Activated T-helper 17 cell treated with anti-CD3 and anti-CD28 coated beads, Interleukin-2, amount 50 U/mL, for 72 hours (primary cell): Measurements from ENCODE around the gene GLOD5. TPM values are rescaled to one million over a fixed set of nuclear protein-coding genes. Genes with fewer than 3 reads are reported as not detected.

Experiments used
- ATAC-seq: fragments of 150-1000 bp; cut with Tn5 transposase; replicated peaks from 2 replicates; pipeline ENCODE4 v1.10.0; 2021; ENCODE audit warnings: mild to moderate bottlenecking, moderate library complexity
- H3K27ac Mint-ChIP-seq: one replicate; pipeline ENCODE4 v1.8.0; 2022; ENCODE audit warnings: mixed read lengths
- H3K27me3 Mint-ChIP-seq: one replicate; pipeline ENCODE4 v1.8.0; 2022; ENCODE audit warnings: mixed read lengths
- H3K36me3 Mint-ChIP-seq: one replicate; pipeline ENCODE4 v1.8.0; 2022; ENCODE audit warnings: low read depth, mild to moderate bottlenecking, mixed read lengths
- H3K4me1 Mint-ChIP-seq: one replicate; pipeline ENCODE4 v1.8.0; 2022; ENCODE audit warnings: mixed read lengths
- H3K4me3 Mint-ChIP-seq: one replicate; pipeline ENCODE4 v1.8.0; 2022; ENCODE audit warnings: mild to moderate bottlenecking, mixed read lengths
- H3K9me3 Mint-ChIP-seq: one replicate; pipeline ENCODE4 v1.8.0; 2022; ENCODE audit warnings: mixed read lengths
- total RNA-seq, 2 donors: library from RNA; stranded (reverse); gene quantifications; one replicate each; pipeline ENCODE4 v1.2.3, GENCODE V29; 2022

The GLOD5 gene
- total RNA-seq, 2 donors from 2014 or later = not detected

GRCh38 chrX:48794340-48794910, 32.9 kb downstream of the GLOD5 start:
- H3K27me3 Mint-ChIP-seq = no peaks in the 10 kb centered on the region
- H3K9me3 Mint-ChIP-seq = no peaks in the 10 kb centered on the region
- no peak for ATAC-seq
- no peak overlapping the region for H3K27ac Mint-ChIP-seq
- no peaks in the 10 kb centered on the region for H3K36me3 Mint-ChIP-seq
- no peaks in the 10 kb centered on the region for H3K4me1 Mint-ChIP-seq
- H3K4me3 Mint-ChIP-seq = no peak overlapping the region

- no peaks in the 10 kb centered on the region for H3K4me1 Mint-ChIP-seq
- H3K36me3 Mint-ChIP-seq = no peaks in the 10 kb centered on the region
- no peaks in the 10 kb centered on the region for H3K27me3 Mint-ChIP-seq
- H3K4me3 Mint-ChIP-seq = no peak overlapping the region
- H3K9me3 Mint-ChIP-seq = no peaks in the 10 kb centered on the region
- ATAC-seq = no peak
- no peak overlapping the region for H3K27ac Mint-ChIP-seq
Observed at GRCh38 chrX:48794911-48795515, 33.5 kb downstream of the GLOD5 start.

DNA sequence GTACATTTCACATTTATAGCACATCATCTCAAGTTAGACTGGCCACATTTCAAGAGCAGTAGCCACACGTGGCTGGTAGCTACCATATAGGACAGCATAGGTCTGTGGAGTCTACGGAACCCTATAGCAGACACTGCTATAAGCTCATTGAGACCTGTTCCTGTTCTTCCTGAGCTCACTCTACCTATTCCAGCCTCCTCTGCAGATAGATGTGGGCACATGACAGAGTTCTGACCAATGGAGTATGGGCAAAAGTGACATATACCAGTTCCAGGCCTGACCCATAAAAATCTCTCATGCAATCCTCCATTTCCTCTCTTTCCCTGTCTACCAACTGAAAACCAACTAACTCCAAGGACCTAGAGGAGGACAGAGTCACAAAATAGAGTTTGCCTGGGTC, 36.8 kb downstream of the GLOD5 start:
- no peaks in the 10 kb centered on the region for H3K27me3 Mint-ChIP-seq
- H3K4me1 Mint-ChIP-seq = peaks cover 5% of the 10 kb centered on the region
- H3K4me3 Mint-ChIP-seq = no peak overlapping the region
- peaks cover 11% of the 10 kb centered on the region for H3K36me3 Mint-ChIP-seq
- H3K27ac Mint-ChIP-seq = no peak overlapping the region
- H3K9me3 Mint-ChIP-seq = no peaks in the 10 kb centered on the region
- no peak for ATAC-seq

DNA sequence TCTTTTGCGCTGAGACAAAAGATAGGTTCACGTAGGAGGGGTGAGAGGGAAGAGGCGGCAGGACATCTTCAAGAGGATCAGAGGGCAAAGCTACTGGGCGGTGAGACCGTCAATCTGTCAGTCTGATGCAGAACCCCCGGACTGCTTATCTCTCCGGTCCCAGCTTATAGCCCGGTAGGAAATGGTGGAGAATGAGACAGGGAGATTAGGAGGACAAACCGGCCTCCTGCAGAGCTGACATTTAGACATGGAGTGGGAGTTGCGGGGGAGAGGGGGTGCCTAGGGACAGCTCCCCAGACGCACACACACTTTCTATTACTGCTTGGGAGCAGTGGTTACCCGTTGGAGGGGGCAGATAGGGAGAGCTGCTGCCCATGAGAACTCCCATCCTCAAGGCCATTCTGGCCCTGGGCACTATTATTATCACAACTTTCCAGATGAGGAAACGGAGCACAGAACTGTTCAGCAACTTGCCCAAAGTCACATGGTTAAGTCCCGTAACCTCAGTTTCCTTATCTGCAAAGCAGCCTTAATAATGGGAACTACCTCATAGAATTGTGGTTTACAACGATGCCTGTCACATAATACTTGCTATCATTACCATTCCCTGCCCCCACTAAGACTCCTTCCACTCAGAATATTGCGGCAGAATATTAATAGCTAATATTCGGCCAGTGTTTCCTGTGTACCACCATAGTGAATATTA, 39.2 kb downstream of the GLOD5 start:
- Mint-ChIP-seq H3K9me3 (no peaks in the 10 kb centered on the region), H3K27ac (peak overlapping the region; percentile 99), H3K27me3 (no peaks in the 10 kb centered on the region), H3K36me3 (peaks cover 23% of the 10 kb centered on the region), H3K4me3 (peak overlapping the region; percentile 99), H3K4me1 (peaks cover 5% of the 10 kb centered on the region)
- no peak for ATAC-seq

GRCh38 chrX:48801280-48802088, 39.9 kb downstream of the GLOD5 start, which contains the start of gene HDAC6:
HDAC6 (plus strand) TSS chrX:48802067; CDS start chrX:48802693, 626 bp downstream.
- Mint-ChIP-seq H3K36me3 (peaks cover 23% of the 10 kb centered on the region), H3K4me3 (peak within 1 kb of the TSS; percentile 99), H3K27ac (peak within 1 kb of the TSS; percentile 99), H3K4me1 (peaks cover 5% of the 10 kb centered on the region), H3K27me3 (no peaks in the 10 kb centered on the region), H3K9me3 (no peaks in the 10 kb centered on the region)
- peak; percentile 88 for ATAC-seq

- H3K9me3 Mint-ChIP-seq = no peaks in the 10 kb centered on the region
- H3K27me3 Mint-ChIP-seq = no peaks in the 10 kb centered on the region
- peak overlapping the region; percentile 99 for H3K27ac Mint-ChIP-seq
- peaks cover 28% of the 10 kb centered on the region for H3K36me3 Mint-ChIP-seq
- H3K4me1 Mint-ChIP-seq = peaks cover 5% of the 10 kb centered on the region
- ATAC-seq = peak; percentile 57
- H3K4me3 Mint-ChIP-seq = peak overlapping the region; percentile 99
Observed at GRCh38 chrX:48802089-48802904, 40.8 kb downstream of the GLOD5 start.

DNA sequence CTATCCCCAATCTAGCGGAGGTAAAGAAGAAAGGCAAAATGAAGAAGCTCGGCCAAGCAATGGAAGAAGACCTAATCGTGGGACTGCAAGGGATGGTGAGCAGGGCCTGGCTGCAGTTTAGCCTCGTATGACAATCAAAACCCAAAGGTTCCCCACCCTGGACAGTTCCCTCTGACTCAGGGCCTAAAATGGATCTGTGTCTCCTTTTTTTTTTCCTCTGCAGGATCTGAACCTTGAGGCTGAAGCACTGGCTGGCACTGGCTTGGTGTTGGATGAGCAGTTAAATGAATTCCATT, 41.3 kb downstream of the GLOD5 start:
- Mint-ChIP-seq H3K9me3 (no peaks in the 10 kb centered on the region), H3K4me1 (peaks cover 5% of the 10 kb centered on the region), H3K27ac (peak overlapping the region; percentile 99), H3K4me3 (peak overlapping the region; percentile 99), H3K27me3 (no peaks in the 10 kb centered on the region), H3K36me3 (peaks cover 28% of the 10 kb centered on the region)
- no peak for ATAC-seq

DNA sequence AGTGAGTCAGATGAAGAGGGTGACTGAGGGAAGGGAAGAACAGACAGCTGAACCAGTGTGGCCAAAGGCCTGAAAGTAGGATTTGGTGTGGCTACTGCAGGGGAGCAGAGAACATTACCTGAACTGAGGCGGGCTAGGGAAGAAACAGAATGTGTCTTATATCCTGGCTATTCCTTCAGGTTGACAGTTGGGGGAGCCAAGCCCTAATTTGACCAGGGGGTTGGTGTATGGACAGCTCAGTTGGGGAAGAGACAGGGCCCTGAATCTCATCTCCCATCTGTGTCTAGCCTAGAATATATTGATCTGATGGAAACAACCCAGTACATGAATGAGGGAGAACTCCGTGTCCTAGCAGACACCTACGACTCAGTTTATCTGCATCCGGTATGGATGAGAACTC, 44.5 kb downstream of the GLOD5 start:
- Mint-ChIP-seq H3K27ac (no peak overlapping the region), H3K4me3 (no peak overlapping the region), H3K4me1 (no peaks in the 10 kb centered on the region), H3K9me3 (no peaks in the 10 kb centered on the region), H3K36me3 (peaks cover 35% of the 10 kb centered on the region), H3K27me3 (no peaks in the 10 kb centered on the region)
- ATAC-seq = no peak

DNA sequence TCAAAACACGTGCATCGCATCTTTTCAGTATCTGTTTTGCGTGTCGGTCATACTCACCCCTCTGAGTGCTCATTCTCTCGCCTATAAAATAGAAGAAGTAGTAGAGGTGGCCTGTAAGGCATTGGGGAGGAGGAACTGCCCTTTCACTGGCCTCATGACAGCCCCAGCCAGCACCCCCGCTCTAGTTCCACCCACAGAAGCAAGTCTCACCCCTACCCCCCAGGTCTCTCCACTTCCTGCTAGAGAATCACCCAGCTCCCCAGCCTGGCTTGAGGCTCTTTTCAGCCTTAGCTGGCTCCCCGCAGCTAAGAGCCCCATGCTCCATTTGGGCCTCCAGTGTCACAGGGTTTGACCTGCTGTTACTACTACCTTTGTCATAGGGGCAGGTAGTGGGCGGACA, 52.1 kb downstream of the GLOD5 start:
- Mint-ChIP-seq H3K36me3 (peaks cover 58% of the 10 kb centered on the region), H3K4me3 (no peak overlapping the region), H3K27me3 (no peaks in the 10 kb centered on the region), H3K27ac (no peak overlapping the region), H3K4me1 (no peaks in the 10 kb centered on the region), H3K9me3 (no peaks in the 10 kb centered on the region)
- ATAC-seq = no peak

- Mint-ChIP-seq H3K4me3 (no peak overlapping the region), H3K27me3 (no peaks in the 10 kb centered on the region), H3K27ac (no peak overlapping the region), H3K4me1 (no peaks in the 10 kb centered on the region), H3K9me3 (no peaks in the 10 kb centered on the region), H3K36me3 (peaks cover 69% of the 10 kb centered on the region)
- no peak for ATAC-seq
Observed at GRCh38 chrX:48814722-48815121, 53.2 kb downstream of the GLOD5 start.

GRCh38 chrX:48815266-48815665, 53.7 kb downstream of the GLOD5 start:
- no peak for ATAC-seq
- Mint-ChIP-seq H3K4me3 (no peak overlapping the region), H3K27ac (no peak overlapping the region), H3K4me1 (no peaks in the 10 kb centered on the region), H3K36me3 (peaks cover 72% of the 10 kb centered on the region), H3K9me3 (no peaks in the 10 kb centered on the region), H3K27me3 (no peaks in the 10 kb centered on the region)

DNA sequence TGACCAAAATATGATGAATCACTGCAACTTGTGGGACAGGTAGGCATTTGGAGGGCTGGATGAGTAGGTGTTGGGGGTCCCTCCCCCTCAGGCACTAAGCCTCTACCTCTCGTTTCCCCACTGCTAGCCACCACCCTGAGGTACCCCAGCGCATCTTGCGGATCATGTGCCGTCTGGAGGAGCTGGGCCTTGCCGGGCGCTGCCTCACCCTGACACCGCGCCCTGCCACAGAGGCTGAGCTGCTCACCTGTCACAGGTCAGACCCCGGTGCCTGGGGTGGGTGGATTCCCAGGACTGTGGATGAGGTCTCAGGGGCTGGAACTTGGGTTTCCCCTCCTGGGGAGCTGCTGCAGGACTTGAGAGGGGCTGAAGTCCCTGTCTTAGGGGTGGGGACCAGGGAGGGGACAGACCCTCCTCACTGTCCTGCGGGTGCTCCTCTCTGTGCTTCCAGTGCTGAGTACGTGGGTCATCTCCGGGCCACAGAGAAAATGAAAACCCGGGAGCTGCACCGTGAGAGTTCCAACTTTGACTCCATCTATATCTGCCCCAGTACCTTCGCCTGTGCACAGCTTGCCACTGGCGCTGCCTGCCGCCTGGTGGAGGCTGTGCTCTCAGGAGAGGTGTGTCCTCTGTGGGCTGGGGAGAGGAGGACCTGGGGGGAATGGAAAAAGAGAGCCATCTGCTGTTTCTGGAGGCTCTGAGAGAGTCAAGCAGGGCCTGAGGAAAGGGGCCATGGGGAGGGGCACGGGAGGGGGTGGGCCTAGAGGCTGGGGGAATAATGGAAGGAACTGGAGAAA, 54.7 kb downstream of the GLOD5 start:
- Mint-ChIP-seq H3K4me1 (no peaks in the 10 kb centered on the region), H3K36me3 (peaks cover 64% of the 10 kb centered on the region), H3K27ac (no peak overlapping the region)

DNA sequence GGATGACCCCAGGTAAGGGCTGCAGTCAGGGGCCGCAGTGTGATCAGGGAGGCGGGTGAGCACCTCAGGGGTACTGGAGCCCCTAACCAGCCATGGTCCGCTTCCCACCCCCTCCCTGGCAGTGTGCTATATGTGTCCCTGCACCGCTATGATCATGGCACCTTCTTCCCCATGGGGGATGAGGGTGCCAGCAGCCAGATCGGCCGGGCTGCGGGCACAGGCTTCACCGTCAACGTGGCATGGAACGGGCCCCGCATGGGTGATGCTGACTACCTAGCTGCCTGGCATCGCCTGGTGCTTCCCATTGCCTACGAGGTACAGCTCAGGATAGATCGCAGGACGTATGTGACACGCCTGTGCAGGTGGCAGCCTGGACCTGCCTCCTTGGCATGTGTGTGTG, 56.6 kb downstream of the GLOD5 start:
- Mint-ChIP-seq H3K4me1 (no peaks in the 10 kb centered on the region), H3K27me3 (no peaks in the 10 kb centered on the region), H3K36me3 (peaks cover 59% of the 10 kb centered on the region), H3K27ac (no peak overlapping the region), H3K4me3 (no peak overlapping the region), H3K9me3 (no peaks in the 10 kb centered on the region)
- ATAC-seq = no peak

More for the DNA sequence above, 54.7 kb downstream of the GLOD5 start:
- Mint-ChIP-seq H3K4me3 (no peak overlapping the region), H3K9me3 (no peaks in the 10 kb centered on the region), H3K27me3 (no peaks in the 10 kb centered on the region)
- ATAC-seq = no peak
